SK-N-SH (cell line): ENCODE data around the gene WNK2. TPM values are rescaled to one million over a fixed set of nuclear protein-coding genes. Genes with fewer than 3 reads are reported as not detected.

Experiments used
- CTCF ChIA-PET: fragments of 300-600, 350-600 bp; formaldehyde crosslinking; extraction: SDS; loops from one replicate; lab custom pipeline; 2021; lab: Yijun Ruan, JAX
- POLR2A ChIA-PET: fragments of 350-600 bp; sonication (Branson Sonifier 250); formaldehyde crosslinking; extraction: SDS; loops from one replicate; lab custom pipeline; 2020; ENCODE audit warnings: antibody characterized with exemption, inconsistent platforms; lab: Yijun Ruan, JAX
- DNase-seq: peaks from one replicate; pipeline ENCODE4 v3.0.0; 2012
- H2AFZ ChIP-seq: fragments of 200-600 bp; sonication (generic); 2 replicates; pipeline ENCODE4 v1.8.1; 2016; ENCODE audit warnings: antibody characterized with exemption, mild to moderate bottlenecking, low read depth
- H3F3A ChIP-seq: fragments of 200-600 bp; sonication (generic); replicated peaks from 2 replicates; pipeline ENCODE3; 2016; ENCODE audit warnings: antibody characterized with exemption, mild to moderate bottlenecking; ENCODE audit not compliant: insufficient read depth
- H3K27ac ChIP-seq, 2 experiments: fragments of 200-500 bp in 1 of 2; fragments of 200-600 bp in 1 of 2; sonication (Bioruptor generic) in 1 of 2; sonication (generic), shearing (Covaris generic) in 1 of 2; 2 replicates each; pipeline versions ENCODE4 v1.5.1 to v1.6.1; 2014 to 2016; ENCODE audit warnings: low read depth in 2 of 2, inconsistent platforms in 1 of 2, low read length in 1 of 2, mild to moderate bottlenecking in 1 of 2, mixed read lengths in 1 of 2
- H3K27me3 ChIP-seq: fragments of 200-600 bp; sonication (generic), shearing (Covaris generic); 2 replicates; pipeline ENCODE4 v1.6.1; 2016; ENCODE audit warnings: mixed run types; ENCODE audit not compliant: insufficient read depth
- H3K36me3 ChIP-seq, 2 experiments: fragments of 200-500 bp in 1 of 2; fragments of 200-600 bp in 1 of 2; sonication (Bioruptor generic) in 1 of 2; sonication (generic) in 1 of 2; replicated peaks in 1 of 2; 2 replicates each; pipeline versions ENCODE3 to v1.5.1; 2014 to 2016; ENCODE audit warnings: low read length in 1 of 2, mild to moderate bottlenecking in 1 of 2; ENCODE audit not compliant: insufficient read depth in 2 of 2, control insufficient read depth in 1 of 2
- H3K4me1 ChIP-seq, 2 experiments: fragments of 200-500 bp in 1 of 2; fragments of 200-600 bp in 1 of 2; sonication (Bioruptor generic) in 1 of 2; sonication (generic), shearing (Covaris generic) in 1 of 2; 2 replicates each; pipeline versions ENCODE4 v1.5.1 to v1.6.1; 2014 to 2016; ENCODE audit warnings: low read depth in 1 of 2, low read length in 1 of 2, mixed run types in 1 of 2; ENCODE audit not compliant: insufficient read depth in 2 of 2, control insufficient read depth in 1 of 2
- H3K4me2 ChIP-seq: fragments of 200-600 bp; sonication (generic), shearing (Covaris generic); 2 replicates; pipeline ENCODE4 v1.6.1; 2017; ENCODE audit warnings: mixed run types
- H3K4me3 ChIP-seq, 2 experiments: fragments of 200-500 bp in 1 of 2; fragments of 200-600 bp in 1 of 2; sonication (Bioruptor generic) in 1 of 2; sonication (generic), shearing (Covaris generic) in 1 of 2; 2 replicates each; pipeline versions ENCODE4 v1.5.1 to v1.8.1; 2014 to 2016; ENCODE audit warnings: low read depth in 2 of 2, inconsistent platforms in 1 of 2, low read length in 1 of 2, mild to moderate bottlenecking in 1 of 2, mixed read lengths in 1 of 2, moderate library complexity in 1 of 2
- H3K79me2 ChIP-seq: fragments of 200-600 bp; sonication (generic); 2 replicates; pipeline ENCODE4 v1.8.1; 2017; ENCODE audit warnings: mild to moderate bottlenecking; ENCODE audit not compliant: insufficient read depth
- H3K9ac ChIP-seq: fragments of 200-600 bp; sonication (generic); 2 replicates; pipeline ENCODE4 v1.6.1; 2017; ENCODE audit warnings: mixed run types
- H3K9me2 ChIP-seq: fragments of 200-600 bp; sonication (generic); 2 replicates; pipeline ENCODE4 v1.6.1; 2017; ENCODE audit warnings: mixed run types
- H3K9me3 ChIP-seq: fragments of 200-600 bp; sonication (generic); 2 replicates; pipeline ENCODE4 v1.6.1; 2017; ENCODE audit warnings: mixed run types, mild to moderate bottlenecking, moderate library complexity
- H4K20me1 ChIP-seq: fragments of 200-600 bp; sonication (generic); 2 replicates; pipeline ENCODE4 v1.6.1; 2017; ENCODE audit warnings: mild to moderate bottlenecking, mixed run types; ENCODE audit not compliant: insufficient read depth
- CHD2 ChIP-seq: fragments of 150-350 bp; IDR thresholded peaks from 2 replicates; pipeline ENCODE4 v1.6.1; 2018; ENCODE audit warnings: low read length; ENCODE audit not compliant: partially characterized antibody
- ELF1 ChIP-seq: IDR thresholded peaks from 2 replicates; pipeline ENCODE4 v1.4.0; 2012
- EP300 ChIP-seq, 2 experiments: IDR thresholded peaks; 2 replicates each; pipeline versions ENCODE4 v1.4.0 to v1.6.1; 2012; ENCODE audit warnings: borderline replicate concordance in 1 of 2, low read depth in 1 of 2, low read length in 1 of 2
- FOSL2 ChIP-seq: IDR thresholded peaks from 2 replicates; pipeline ENCODE4 v1.4.0; 2012; ENCODE audit warnings: low read depth, mild to moderate bottlenecking, moderate library complexity, borderline replicate concordance
- FOXM1 ChIP-seq: IDR thresholded peaks from 2 replicates; pipeline ENCODE4 v1.4.0; 2012; ENCODE audit warnings: low read depth, mild to moderate bottlenecking
- IRF3 ChIP-seq: fragments of 150-350 bp; IDR thresholded peaks from 2 replicates; pipeline ENCODE4 v1.6.1; 2016; ENCODE audit warnings: mild to moderate bottlenecking, low read depth, low read length
- MEF2A ChIP-seq: IDR thresholded peaks from 2 replicates; pipeline ENCODE4 v1.4.0; 2012; ENCODE audit warnings: low read depth, borderline replicate concordance
- NRF1 ChIP-seq: IDR thresholded peaks from 2 replicates; pipeline ENCODE4 v1.6.1; 2012; ENCODE audit warnings: low read depth, mild to moderate bottlenecking, low read length
- RCOR1 ChIP-seq: fragments of 150-350 bp; IDR thresholded peaks from 2 replicates; pipeline ENCODE4 v1.6.1; 2017; ENCODE audit warnings: antibody characterized with exemption, low read length
- RXRA ChIP-seq: IDR thresholded peaks from 2 replicates; pipeline ENCODE4 v1.4.0; 2012; ENCODE audit warnings: low read depth, mild to moderate bottlenecking, borderline replicate concordance
- SIN3A ChIP-seq: IDR thresholded peaks from 2 replicates; pipeline ENCODE4 v1.6.1; 2012; ENCODE audit warnings: low read depth, mild to moderate bottlenecking, low read length, moderate library complexity, borderline replicate concordance
- SMC3 ChIP-seq: IDR thresholded peaks from 2 replicates; pipeline ENCODE4 v1.6.1; 2012; ENCODE audit warnings: low read depth, low read length, improper control_type of control experiment
- YY1 ChIP-seq: IDR thresholded peaks from 2 replicates; pipeline ENCODE4 v1.4.0; 2012; ENCODE audit warnings: low read depth, mild to moderate bottlenecking
- WGBS: methylation state at CpG from one replicate; pipeline ENCODE4 v1.1.6; 2017; ENCODE audit warnings: low lambda C conversion rate; 5-methylcytosine and 5-hydroxymethylcytosine counted together
- polyA plus RNA-seq, 3 experiments: library from polyadenylated mRNA; depleted of rRNA; stranded (reverse); fragments of >200 nt; gene quantifications; 2 replicates each; pipeline ENCODE4 v1.2.3, GENCODE V29; 2012
- TF ChIP-seq, protein P1 (sequence below): IDR thresholded peaks from 2 replicates; pipeline ENCODE4 v1.4.0; 2012; ENCODE audit warnings: low read depth, borderline replicate concordance
- TF ChIP-seq, protein P2 (sequence below): IDR thresholded peaks from 2 replicates; pipeline ENCODE4 v1.4.0; 2012; ENCODE audit warnings: low read depth

WNK2 gene
- polyA plus RNA-seq, 1 of the 3 experiments (the other 2 are of a cell fraction): 0.12 TPM

GRCh38 chr9:93244101-93244500 is 60.2 kb downstream of the WNK2 start:
- Histone ChIP-seq H3K4me3 (no peak overlapping the region), H3K79me2 (no peaks in the 10 kb centered on the region), H3K4me1 (peaks cover 0 to 19% of the 10 kb centered on the region in 2 experiments; a peak in 1 of 4 replicates), H3K36me3 (no peaks in the 10 kb centered on the region), H3K9me2 (no peaks in the 10 kb centered on the region), H3K9me3 (no peaks in the 10 kb centered on the region), H3F3A (no peaks in the 10 kb centered on the region), H3K9ac (no peak overlapping the region), H2AFZ (no peak overlapping the region), H4K20me1 (no peaks in the 10 kb centered on the region), H3K27ac (no peak overlapping the region; a peak in 1 of 4 replicates), H3K27me3 (no peaks in the 10 kb centered on the region), H3K4me2 (no peak overlapping the region)
- DNase-seq: no peak
- CTCF ChIA-PET: interaction anchor here (0.8 kb wide), 1 partner anchor 9 kb away, joined by 3 read pairs; no protein-coding TSS in a partner anchor
- 48% methylated on average over 5 of the region's 5 CpGs for WGBS
- no peak for TF ChIP-seq MEF2A
- TF ChIP-seq FOSL2: no peak
- TF ChIP-seq RCOR1: no peak
- TF ChIP-seq RXRA: no peak
- no peak for TF ChIP-seq SIN3A
- POLR2A ChIA-PET: no interaction called here

GRCh38 chr9:93244510-93245436 is 60.8 kb downstream of the WNK2 start:
- H2AFZ ChIP-seq: no peak overlapping the region
- no peaks in the 10 kb centered on the region for H4K20me1 ChIP-seq
- ChIA-PET POLR2A (no interaction called here), CTCF (no interaction called here)
- no peak overlapping the region for H3K9ac ChIP-seq
- H3K36me3 ChIP-seq: no peaks in the 10 kb centered on the region
- DNase-seq: no peak
- no peak overlapping the region for H3K4me3 ChIP-seq
- H3F3A ChIP-seq: no peaks in the 10 kb centered on the region
- peaks cover 0 to 19% of the 10 kb centered on the region in 2 experiments; a peak in 1 of 4 replicates for H3K4me1 ChIP-seq
- no peak overlapping the region for H3K4me2 ChIP-seq
- H3K9me3 ChIP-seq: no peaks in the 10 kb centered on the region
- WGBS: 68% methylated on average over 17 of the region's 24 CpGs
- H3K9me2 ChIP-seq: no peaks in the 10 kb centered on the region
- TF ChIP-seq FOSL2 (no peak), FOXM1 (no peak)
- H3K27ac ChIP-seq: no peak overlapping the region; a peak in 1 of 4 replicates
- no peaks in the 10 kb centered on the region for H3K27me3 ChIP-seq
- H3K79me2 ChIP-seq: no peaks in the 10 kb centered on the region

DNA sequence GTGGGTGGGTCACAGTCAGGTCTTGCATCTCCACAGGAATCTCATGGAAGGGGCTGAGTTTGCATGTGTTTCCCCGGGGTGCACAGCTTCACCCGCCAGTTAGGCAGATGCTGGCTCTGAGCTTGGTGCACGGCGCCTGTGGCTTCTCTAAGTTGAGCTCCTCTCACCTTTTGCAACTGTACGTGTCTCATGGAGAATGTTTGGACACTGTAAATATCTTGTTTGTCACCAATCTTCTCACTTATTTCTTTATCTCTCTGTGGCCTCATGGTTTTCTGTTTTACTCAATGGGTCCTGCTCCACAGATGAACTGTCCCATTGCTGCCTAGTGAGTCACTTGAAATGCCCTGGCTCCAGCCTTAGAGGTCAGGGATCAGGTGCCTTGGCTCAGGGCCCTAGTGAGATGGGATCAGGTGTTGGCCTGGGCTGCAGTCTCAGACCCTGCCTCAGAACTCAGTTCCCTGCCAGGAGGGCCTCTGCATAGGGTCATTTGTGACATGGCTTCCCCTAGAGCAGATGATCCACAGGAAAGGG is 61.6 kb downstream of the WNK2 start:
- no peak overlapping the region for H3K9ac ChIP-seq
- H3K4me2 ChIP-seq: no peak overlapping the region
- H4K20me1 ChIP-seq: no peaks in the 10 kb centered on the region
- H3K4me3 ChIP-seq: no peak overlapping the region
- WGBS: 84% methylated on average over 5 of the region's 5 CpGs
- H3K9me2 ChIP-seq: no peaks in the 10 kb centered on the region
- H3K36me3 ChIP-seq: no peaks in the 10 kb centered on the region
- no peaks in the 10 kb centered on the region for H3K27me3 ChIP-seq
- H3K79me2 ChIP-seq: no peaks in the 10 kb centered on the region
- H2AFZ ChIP-seq: no peak overlapping the region
- ChIA-PET POLR2A (no interaction called here), CTCF (no interaction called here)
- DNase-seq: no peak
- peaks cover 0 to 19% of the 10 kb centered on the region in 2 experiments; a peak in 1 of 4 replicates for H3K4me1 ChIP-seq
- H3F3A ChIP-seq: no peaks in the 10 kb centered on the region
- H3K27ac ChIP-seq: no peak overlapping the region; a peak in 1 of 4 replicates
- H3K9me3 ChIP-seq: no peaks in the 10 kb centered on the region
- TF ChIP-seq RCOR1: no peak
- TF ChIP-seq, protein P1, sequence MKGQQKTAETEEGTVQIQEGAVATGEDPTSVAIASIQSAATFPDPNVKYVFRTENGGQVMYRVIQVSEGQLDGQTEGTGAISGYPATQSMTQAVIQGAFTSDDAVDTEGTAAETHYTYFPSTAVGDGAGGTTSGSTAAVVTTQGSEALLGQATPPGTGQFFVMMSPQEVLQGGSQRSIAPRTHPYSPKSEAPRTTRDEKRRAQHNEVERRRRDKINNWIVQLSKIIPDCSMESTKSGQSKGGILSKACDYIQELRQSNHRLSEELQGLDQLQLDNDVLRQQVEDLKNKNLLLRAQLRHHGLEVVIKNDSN: no peak
- TF ChIP-seq IRF3: no peak
- no peak for TF ChIP-seq YY1
- no peak for TF ChIP-seq NRF1
- no peak for TF ChIP-seq EP300 (IDR thresholded peaks at IDR 0.05; ENCODE audit: borderline replicate concordance in 1 of 2, low read depth in 1 of 2, low read length in 1 of 2)
- no peak for TF ChIP-seq CHD2
- TF ChIP-seq SMC3: no peak
- TF ChIP-seq ELF1: no peak
- no peak for TF ChIP-seq FOXM1
- TF ChIP-seq, protein P2, sequence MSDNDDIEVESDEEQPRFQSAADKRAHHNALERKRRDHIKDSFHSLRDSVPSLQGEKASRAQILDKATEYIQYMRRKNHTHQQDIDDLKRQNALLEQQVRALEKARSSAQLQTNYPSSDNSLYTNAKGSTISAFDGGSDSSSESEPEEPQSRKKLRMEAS: no peak
